A549 treated with Mapracorat at 1 μM for 4 hours (cell line): Measurements from ENCODE around the gene GAGE12J. TPM values are rescaled to one million over a fixed set of nuclear protein-coding genes. Genes with fewer than 3 reads are reported as not detected.

Experiments used
- total RNA-seq: library from RNA; stranded (reverse); fragments of 200-300 nt; extraction: Qiagen RNA extraction; gene quantifications from 5 replicates; pipeline ENCODE4 v1.2.3, GENCODE V29; 2022

Gene GAGE12J
- not detected in 5 replicates for total RNA-seq

GRCh38 chrX:49321737-49322136, at the start of gene GAGE12J:
Gene GAGE12J (plus strand): TSS chrX:49322037. CDS start chrX:49323194, 1,157 bp downstream.

GRCh38 chrX:49303346-49303745, 18.5 kb upstream of the GAGE12J start, which contains the start of gene GAGE10:
Gene GAGE10 (plus strand): TSS chrX:49303646. CDS start chrX:49304860, 1,214 bp downstream.

GRCh38 chrX:49331282-49331681, 9.4 kb downstream of the GAGE12J start, which contains the start of gene GAGE13:
Gene GAGE13 (plus strand): TSS chrX:49331582. CDS start chrX:49332738, 1,156 bp downstream.

Other genes starting within 250 kb of the GAGE12J start
- gene PRAF2, start 248.0 kb upstream of the GAGE12J start, total RNA-seq = 35.6 to 45.6 TPM (median 42.4 TPM) in 5 replicates
- 54.9 to 60.6 TPM (median 57.5 TPM) in 5 replicates for gene WDR45, start 242.2 kb upstream of the GAGE12J start, total RNA-seq
- 21.6 to 24.3 TPM (median 22.5 TPM) in 5 replicates for gene GPKOW, start 198.3 kb upstream of the GAGE12J start, total RNA-seq
- gene MAGIX, start 159.3 kb upstream of the GAGE12J start, total RNA-seq = 2.3 to 3.5 TPM (median 3.2 TPM) in 5 replicates
- 366 to 455 TPM (median 433 TPM) in 5 replicates for gene PLP2, start 150.1 kb upstream of the GAGE12J start, total RNA-seq
- gene PRICKLE3, start 135.7 kb upstream of the GAGE12J start, total RNA-seq = 12.4 to 18.2 TPM (median 17.1 TPM) in 5 replicates
- 2.1 to 2.8 TPM (median 2.4 TPM) in 5 replicates for gene SYP, start 121.8 kb upstream of the GAGE12J start, total RNA-seq
- gene CACNA1F, start 88.7 kb upstream of the GAGE12J start, total RNA-seq = not detected in 5 replicates
- gene CCDC22, start 86.6 kb upstream of the GAGE12J start, total RNA-seq = 12.2 to 15.7 TPM (median 14.1 TPM) in 5 replicates
- 0.12 to 0.19 TPM (median 0.14 TPM) in 5 replicates for gene FOXP3, start 57.3 kb upstream of the GAGE12J start, total RNA-seq
- gene PPP1R3F, start 52.2 kb upstream of the GAGE12J start, total RNA-seq = 1.4 to 4.1 TPM (median 2.8 TPM) in 5 replicates
- gene GAGE10, start 18.4 kb upstream of the GAGE12J start, total RNA-seq = not detected in 5 replicates
- not detected in 5 replicates for gene GAGE13, start 9.5 kb downstream of the GAGE12J start, total RNA-seq
- not detected in 5 replicates for gene GAGE12C, start 210.1 kb downstream of the GAGE12J start, total RNA-seq
- not detected in 5 replicates for gene GAGE12D, start 219.7 kb downstream of the GAGE12J start, total RNA-seq
- gene GAGE12E, start 229.3 kb downstream of the GAGE12J start, total RNA-seq = not detected in 5 replicates
- gene GAGE12F, start 238.8 kb downstream of the GAGE12J start, total RNA-seq = not detected in 5 replicates
- gene GAGE12G, start 248.4 kb downstream of the GAGE12J start, total RNA-seq = not detected in 5 replicates